Calu3 (cell line): ENCODE data around the gene FGG. TPM values are rescaled to one million over a fixed set of nuclear protein-coding genes. Genes with fewer than 3 reads are reported as not detected.

Experiments
- BruUV-seq: library from RNA; stranded (reverse); fragments of 400-500 nt; replicated peaks from 2 replicates; lab custom pipeline; 2021; lab: Mats Ljungman, UMichigan
- CTCF ChIA-PET: fragments of 300-600 bp; sonication (Branson Sonifier 250); formaldehyde crosslinking; loops from one replicate; lab custom pipeline; 2022; ENCODE audit warnings: antibody characterized with exemption; lab: Charles Lee
- DNase-seq: peaks from one replicate; pipeline ENCODE4 v3.0.0; 2022
- H3K27ac Mint-ChIP-seq: one replicate; pipeline ENCODE4 v1.8.0; 2022; ENCODE audit warnings: mixed read lengths; ENCODE audit not compliant: unreplicated experiment
- H3K27me3 Mint-ChIP-seq: one replicate; pipeline ENCODE4 v1.8.0; 2022; ENCODE audit warnings: mixed read lengths; ENCODE audit not compliant: unreplicated experiment
- H3K36me3 Mint-ChIP-seq: one replicate; pipeline ENCODE4 v1.8.0; 2022; ENCODE audit warnings: mild to moderate bottlenecking, moderate library complexity, mixed read lengths; ENCODE audit not compliant: insufficient read depth, unreplicated experiment
- H3K4me1 Mint-ChIP-seq: one replicate; pipeline ENCODE4 v1.8.0; 2022; ENCODE audit warnings: mild to moderate bottlenecking, low read depth, mixed read lengths; ENCODE audit not compliant: unreplicated experiment
- H3K4me3 Mint-ChIP-seq: one replicate; pipeline ENCODE4 v1.8.0; 2022; ENCODE audit warnings: mild to moderate bottlenecking, low read depth, moderate library complexity, mixed read lengths; ENCODE audit not compliant: unreplicated experiment
- H3K9me3 Mint-ChIP-seq: one replicate; pipeline ENCODE4 v1.8.0; 2022; ENCODE audit warnings: low read depth, mixed read lengths; ENCODE audit not compliant: unreplicated experiment
- intact Hi-C: fragments of 100-400 bp; cut with micrococcal nuclease; formaldehyde crosslinking; loops from one replicate; pipeline ENCODE4 v1.10.0; 2022; ENCODE audit not compliant: unreplicated experiment
- total RNA-seq: library from RNA; stranded (reverse); gene quantifications from 2 replicates; pipeline ENCODE4 v1.2.3, GENCODE V29; 2022
- TF ChIP-seq, protein P1 (sequence below): fragments of 200-600 bp; IDR thresholded peaks from one replicate; pipeline ENCODE4 v1.8.0; 2022; ENCODE audit warnings: antibody characterized with exemption; ENCODE audit not compliant: unreplicated experiment

Gene FGG
- total RNA-seq, 1 experiment from 2014 or later: 0.24 TPM

- intact Hi-C loops: no loop called here
- Mint-ChIP-seq H3K9me3 (no peaks in the 10 kb centered on the region), H3K36me3 (no peaks in the 10 kb centered on the region), H3K4me3 (no peak overlapping the region), H3K4me1 (no peaks in the 10 kb centered on the region), H3K27me3 (no peaks in the 10 kb centered on the region), H3K27ac (no peak overlapping the region)
- BruUV-seq: no TSS peak
- DNase-seq: no peak
- TF ChIP-seq, protein P1, sequence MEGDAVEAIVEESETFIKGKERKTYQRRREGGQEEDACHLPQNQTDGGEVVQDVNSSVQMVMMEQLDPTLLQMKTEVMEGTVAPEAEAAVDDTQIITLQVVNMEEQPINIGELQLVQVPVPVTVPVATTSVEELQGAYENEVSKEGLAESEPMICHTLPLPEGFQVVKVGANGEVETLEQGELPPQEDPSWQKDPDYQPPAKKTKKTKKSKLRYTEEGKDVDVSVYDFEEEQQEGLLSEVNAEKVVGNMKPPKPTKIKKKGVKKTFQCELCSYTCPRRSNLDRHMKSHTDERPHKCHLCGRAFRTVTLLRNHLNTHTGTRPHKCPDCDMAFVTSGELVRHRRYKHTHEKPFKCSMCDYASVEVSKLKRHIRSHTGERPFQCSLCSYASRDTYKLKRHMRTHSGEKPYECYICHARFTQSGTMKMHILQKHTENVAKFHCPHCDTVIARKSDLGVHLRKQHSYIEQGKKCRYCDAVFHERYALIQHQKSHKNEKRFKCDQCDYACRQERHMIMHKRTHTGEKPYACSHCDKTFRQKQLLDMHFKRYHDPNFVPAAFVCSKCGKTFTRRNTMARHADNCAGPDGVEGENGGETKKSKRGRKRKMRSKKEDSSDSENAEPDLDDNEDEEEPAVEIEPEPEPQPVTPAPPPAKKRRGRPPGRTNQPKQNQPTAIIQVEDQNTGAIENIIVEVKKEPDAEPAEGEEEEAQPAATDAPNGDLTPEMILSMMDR: no peak
- CTCF ChIA-PET: no interaction called here
Observed at GRCh38 chr4:154574311-154574710, 38.1 kb downstream of the FGG start.

DNA sequence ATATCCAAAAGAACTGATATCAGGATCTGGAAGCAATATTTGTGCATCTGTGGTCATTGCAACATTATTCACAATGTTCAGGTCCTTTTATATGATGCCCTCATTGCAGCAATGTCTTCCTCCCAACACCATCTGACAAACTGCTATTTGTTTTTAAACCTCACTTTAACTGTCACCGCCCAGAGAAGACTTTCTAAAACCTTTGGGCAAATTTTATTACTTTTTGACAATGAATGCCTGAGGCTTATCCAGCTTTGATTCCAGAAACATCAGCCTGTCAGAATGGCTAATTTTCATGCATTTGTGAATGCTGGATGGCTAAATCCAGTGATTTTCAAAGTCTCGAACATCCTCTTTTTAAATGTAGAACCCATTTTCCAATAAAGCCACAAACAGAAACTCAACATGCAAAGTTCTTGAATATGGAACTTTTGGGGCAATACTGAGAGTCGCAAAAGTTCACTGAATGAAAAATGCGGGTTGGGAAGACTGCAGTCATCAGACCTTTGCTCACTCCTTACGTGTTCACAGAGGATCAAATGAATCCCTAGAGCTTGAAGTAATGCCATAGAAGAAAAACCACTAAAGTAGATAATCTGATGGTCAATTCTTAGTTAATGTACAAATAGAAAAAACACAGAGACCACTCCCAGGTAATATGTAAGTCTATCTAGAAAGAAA, 39.1 kb downstream of the FGG start:
- TF ChIP-seq, protein P1: no peak
- no peaks in the 10 kb centered on the region for H3K4me1 Mint-ChIP-seq
- H3K27ac Mint-ChIP-seq: no peak overlapping the region
- CTCF ChIA-PET: no interaction called here
- BruUV-seq: no TSS peak
- no peaks in the 10 kb centered on the region for H3K9me3 Mint-ChIP-seq
- H3K27me3 Mint-ChIP-seq: no peaks in the 10 kb centered on the region
- intact Hi-C loops: no loop called here
- H3K4me3 Mint-ChIP-seq: no peak overlapping the region
- DNase-seq: no peak
- no peaks in the 10 kb centered on the region for H3K36me3 Mint-ChIP-seq

GRCh38 chr4:154569584-154569983, 42.9 kb downstream of the FGG start:
- no peaks in the 10 kb centered on the region for H3K36me3 Mint-ChIP-seq
- no peak overlapping the region for H3K4me3 Mint-ChIP-seq
- no peaks in the 10 kb centered on the region for H3K9me3 Mint-ChIP-seq
- no peaks in the 10 kb centered on the region for H3K27me3 Mint-ChIP-seq
- CTCF ChIA-PET: no interaction called here
- TF ChIP-seq, protein P1: no peak
- H3K27ac Mint-ChIP-seq: no peak overlapping the region
- no TSS peak for BruUV-seq
- DNase-seq: no peak
- intact Hi-C loops: no loop called here
- no peaks in the 10 kb centered on the region for H3K4me1 Mint-ChIP-seq

DNA sequence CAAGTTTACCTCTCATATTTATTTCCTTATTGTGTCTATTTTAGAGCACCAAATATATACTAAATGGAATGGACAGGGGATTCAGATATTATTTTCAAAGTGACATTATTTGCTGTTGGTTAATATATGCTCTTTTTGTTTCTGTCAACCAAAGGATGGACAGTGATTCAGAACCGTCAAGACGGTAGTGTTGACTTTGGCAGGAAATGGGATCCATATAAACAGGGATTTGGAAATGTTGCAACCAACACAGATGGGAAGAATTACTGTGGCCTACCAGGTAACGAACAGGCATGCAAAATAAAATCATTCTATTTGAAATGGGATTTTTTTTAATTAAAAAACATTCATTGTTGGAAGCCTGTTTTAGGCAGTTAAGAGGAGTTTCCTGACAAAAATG, 43.4 kb downstream of the FGG start:
- CTCF ChIA-PET: no interaction called here
- no peaks in the 10 kb centered on the region for H3K27me3 Mint-ChIP-seq
- no peak overlapping the region for H3K27ac Mint-ChIP-seq

More for the DNA sequence above, 43.4 kb downstream of the FGG start:
- TF ChIP-seq, protein P1: no peak
- Mint-ChIP-seq H3K9me3 (no peaks in the 10 kb centered on the region), H3K4me1 (no peaks in the 10 kb centered on the region), H3K36me3 (no peaks in the 10 kb centered on the region), H3K4me3 (no peak overlapping the region)
- no TSS peak for BruUV-seq
- DNase-seq: no peak
- intact Hi-C loops: no loop called here
